ACC112 (cell line): ENCODE measurements around the gene HSDL1.
A peak's percentile ranks its signal among the peaks of the same experiment; 100 is the strongest.

Experiments used
- H2AFZ ChIP-seq: fragments of 200-600 bp; sonication (generic); one replicate; pipeline ENCODE4 v1.6.0; 2017; ENCODE audit warnings: antibody characterized with exemption, low read length; ENCODE audit not compliant: unreplicated experiment
- H3K27ac ChIP-seq: fragments of 200-600 bp; sonication (generic); 2 replicates; pipeline ENCODE4 v1.5.1; 2014; ENCODE audit warnings: low read depth, mild to moderate bottlenecking, antibody characterized with exemption, low read length, moderate library complexity
- H3K27me3 ChIP-seq: fragments of 200-600 bp; sonication (generic); 2 replicates; pipeline ENCODE4 v1.6.1; 2014; ENCODE audit warnings: mild to moderate bottlenecking, antibody characterized with exemption, low read length, moderate library complexity, mixed read lengths; ENCODE audit not compliant: insufficient read depth
- H3K36me3 ChIP-seq: fragments of 200-600 bp; sonication (generic); 2 replicates; pipeline ENCODE4 v1.6.1; 2016; ENCODE audit warnings: mild to moderate bottlenecking, antibody characterized with exemption, low read length, moderate library complexity, mixed read lengths; ENCODE audit not compliant: insufficient read depth
- H3K4me1 ChIP-seq: fragments of 200-600 bp; sonication (generic); one replicate; pipeline ENCODE4 v1.6.1; 2016; ENCODE audit warnings: low read length, mixed read lengths; ENCODE audit not compliant: insufficient read depth, unreplicated experiment, control insufficient read depth
- H3K4me3 ChIP-seq: fragments of 200-600 bp; sonication (generic); 2 replicates; pipeline ENCODE4 v1.5.1; 2014; ENCODE audit warnings: mild to moderate bottlenecking, low read depth, low read length
- H3K79me2 ChIP-seq: fragments of 200-600 bp; sonication (generic); one replicate; pipeline ENCODE4 v1.6.0; 2016; ENCODE audit warnings: low read length; ENCODE audit not compliant: control insufficient read depth, unreplicated experiment, insufficient read depth

The HSDL1 gene

DNA sequence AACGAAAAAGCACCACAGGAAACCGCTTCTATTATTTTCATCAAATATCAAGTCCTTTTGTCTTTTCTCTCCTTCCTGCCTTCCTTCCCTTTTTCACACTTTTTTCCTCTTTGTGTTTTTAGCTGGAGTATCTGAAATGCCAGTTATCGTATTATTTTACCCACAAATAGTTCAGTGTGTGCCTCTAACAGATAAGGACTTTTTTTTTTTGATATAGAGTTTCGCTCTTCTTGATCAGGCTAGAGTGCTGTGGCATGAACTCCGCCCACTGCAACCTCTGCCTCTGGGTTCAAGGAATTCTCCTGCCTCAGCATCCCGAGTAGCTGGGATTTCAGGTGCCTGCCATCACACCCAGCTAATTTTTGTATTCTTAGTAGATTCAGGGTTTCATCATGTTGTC lies 10.8 kb upstream of the HSDL1 start:
- no peak overlapping the region for H2AFZ ChIP-seq
- peaks cover 29% of the 10 kb centered on the region for H3K27me3 ChIP-seq
- no peak overlapping the region for H3K27ac ChIP-seq
- no peaks in the 10 kb centered on the region for H3K36me3 ChIP-seq
- H3K79me2 ChIP-seq, result no peaks in the 10 kb centered on the region
- H3K4me1 ChIP-seq, result peaks cover 3% of the 10 kb centered on the region
- H3K4me3 ChIP-seq, result no peak overlapping the region

DNA sequence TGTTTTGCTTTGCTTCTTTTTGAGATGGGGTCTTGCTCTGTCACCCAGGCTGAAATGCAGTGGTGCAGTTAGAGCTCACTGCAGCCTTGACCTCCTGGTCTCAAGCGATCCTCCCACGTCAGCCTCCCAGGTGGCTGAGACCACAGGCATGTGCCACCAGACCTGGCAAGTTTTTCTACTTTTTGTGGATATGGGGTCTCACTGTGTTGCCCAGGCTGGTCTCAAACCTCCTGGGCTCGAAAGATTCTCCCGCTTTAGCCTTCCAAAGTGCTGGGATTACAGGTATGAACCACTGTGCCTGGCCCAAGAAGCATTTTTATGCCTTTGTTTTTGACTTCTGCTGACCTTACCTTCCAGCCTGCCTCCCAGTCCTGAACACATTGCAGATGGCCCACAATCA lies 10.2 kb upstream of the HSDL1 start:
- H3K36me3 ChIP-seq, result no peaks in the 10 kb centered on the region
- peaks cover 3% of the 10 kb centered on the region for H3K4me1 ChIP-seq
- H3K27me3 ChIP-seq, result peaks cover 29% of the 10 kb centered on the region
- H3K27ac ChIP-seq, result no peak overlapping the region
- H3K4me3 ChIP-seq, result no peak overlapping the region
- no peaks in the 10 kb centered on the region for H3K79me2 ChIP-seq
- H2AFZ ChIP-seq, result no peak overlapping the region

- no peak overlapping the region for H3K27ac ChIP-seq
- peaks cover 14% of the 10 kb centered on the region for H3K27me3 ChIP-seq
- no peaks in the 10 kb centered on the region for H3K79me2 ChIP-seq
- no peak overlapping the region for H2AFZ ChIP-seq
- H3K36me3 ChIP-seq, result no peaks in the 10 kb centered on the region
- no peak overlapping the region for H3K4me3 ChIP-seq
- H3K4me1 ChIP-seq, result peaks cover 3% of the 10 kb centered on the region
Measured at GRCh38 chr16:84153660-84154214, 8.8 kb upstream of the HSDL1 start.

DNA sequence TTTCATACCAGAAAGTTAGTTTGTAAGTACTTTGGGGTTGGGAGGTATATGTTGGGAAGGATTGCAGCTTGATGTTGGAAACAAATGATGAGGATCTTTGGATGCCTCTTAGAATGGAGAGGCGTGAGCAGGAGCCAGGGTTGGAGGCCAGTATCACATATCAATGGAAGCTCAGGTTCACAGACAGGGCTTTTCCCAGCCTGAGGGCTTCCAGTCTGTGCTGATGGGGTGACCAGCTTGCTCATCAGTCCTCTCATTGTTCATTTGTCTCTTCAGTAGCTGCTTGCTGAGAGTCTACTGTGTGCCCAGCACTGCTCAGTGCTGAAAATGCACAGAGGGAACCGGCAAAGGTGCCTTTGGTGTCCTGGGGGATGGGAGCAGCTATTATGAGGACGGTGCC lies 5.9 kb upstream of the HSDL1 start:
- Histone ChIP-seq H3K79me2 (no peaks in the 10 kb centered on the region), H2AFZ (no peak overlapping the region), H3K27ac (no peak overlapping the region), H3K27me3 (peaks cover 14% of the 10 kb centered on the region), H3K4me3 (no peak overlapping the region), H3K36me3 (no peaks in the 10 kb centered on the region), H3K4me1 (peaks cover 3% of the 10 kb centered on the region)

DNA sequence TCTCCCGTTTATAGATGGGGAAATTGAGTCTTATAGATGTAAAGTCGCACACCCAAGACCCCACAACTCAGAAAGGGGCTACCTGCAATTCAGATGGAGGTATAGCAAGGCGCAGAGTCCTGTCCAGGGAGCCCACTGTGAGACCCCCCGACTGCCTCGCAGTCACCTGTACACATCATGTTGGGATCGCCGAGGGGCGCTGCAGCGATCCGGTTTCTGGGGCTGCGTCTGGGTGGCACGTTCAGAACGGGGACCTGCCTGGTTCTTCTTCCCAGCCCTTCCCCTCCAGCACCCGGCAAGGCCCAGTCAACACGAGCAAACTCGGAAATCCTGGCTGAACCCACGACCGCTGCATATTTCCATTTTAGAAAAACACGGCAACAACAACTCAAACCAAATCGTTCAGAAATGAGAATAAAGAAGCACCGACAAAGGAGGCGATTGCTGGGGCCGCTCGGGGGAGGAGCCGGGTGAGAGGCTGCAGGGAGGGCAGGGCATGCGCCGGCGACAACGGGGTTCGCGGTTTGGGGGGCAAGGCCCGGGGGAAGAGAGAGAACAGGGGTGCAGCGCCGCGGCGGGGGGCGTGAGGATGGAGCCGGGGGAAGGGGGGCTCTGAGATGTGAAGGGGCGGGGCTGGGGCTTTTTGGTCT lies 643 bp downstream of the HSDL1 start:
- peak overlapping the region; percentile 74 for H3K4me3 ChIP-seq
- no peaks in the 10 kb centered on the region for H3K4me1 ChIP-seq
- H2AFZ ChIP-seq, result peak overlapping the region; percentile 35
- H3K36me3 ChIP-seq, result no peaks in the 10 kb centered on the region
- no peak overlapping the region for H3K27ac ChIP-seq
- peaks cover 8% of the 10 kb centered on the region for H3K27me3 ChIP-seq
- H3K79me2 ChIP-seq, result peaks cover 18% of the 10 kb centered on the region

DNA sequence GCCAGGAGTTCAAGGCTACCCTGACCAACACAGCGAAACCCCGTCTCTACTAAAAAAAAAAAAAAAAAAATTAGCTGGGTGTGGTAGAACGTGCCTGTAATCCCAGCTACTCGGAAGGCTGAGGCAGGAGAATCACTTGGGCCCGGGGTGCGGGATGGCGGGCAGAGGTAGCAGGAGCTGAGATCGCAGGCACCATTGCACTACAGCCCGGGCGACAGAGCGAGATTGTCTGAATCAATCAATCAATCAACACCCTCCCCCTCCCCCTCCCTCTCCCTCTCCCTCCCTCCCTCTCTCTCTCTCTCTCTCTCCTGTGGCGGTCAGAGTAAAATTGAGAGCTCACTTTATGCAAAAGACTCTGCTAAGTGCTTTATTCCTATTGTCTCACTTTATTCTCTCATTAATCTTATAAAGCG lies 1.2 kb downstream of the HSDL1 start:
- H3K79me2 ChIP-seq, result peaks cover 19% of the 10 kb centered on the region
- H2AFZ ChIP-seq, result no peak overlapping the region
- no peaks in the 10 kb centered on the region for H3K36me3 ChIP-seq
- peak overlapping the region; percentile 74 for H3K4me3 ChIP-seq
- H3K4me1 ChIP-seq, result no peaks in the 10 kb centered on the region
- no peak overlapping the region for H3K27ac ChIP-seq
- peaks cover 8% of the 10 kb centered on the region for H3K27me3 ChIP-seq

GRCh38 chr16:84143081-84143480 lies 1.9 kb downstream of the HSDL1 start:
- Histone ChIP-seq H3K79me2 (peaks cover 19% of the 10 kb centered on the region), H3K4me3 (no peak overlapping the region), H2AFZ (no peak overlapping the region), H3K27ac (no peak overlapping the region), H3K27me3 (peaks cover 8% of the 10 kb centered on the region), H3K4me1 (no peaks in the 10 kb centered on the region), H3K36me3 (no peaks in the 10 kb centered on the region)

- H2AFZ ChIP-seq, result no peak overlapping the region
- H3K27ac ChIP-seq, result no peak overlapping the region
- no peak overlapping the region for H3K4me3 ChIP-seq
- peaks cover 2% of the 10 kb centered on the region; the same call in 1 of the 2 replicates for H3K27me3 ChIP-seq
- H3K79me2 ChIP-seq, result peaks cover 31% of the 10 kb centered on the region
- H3K36me3 ChIP-seq, result no peaks in the 10 kb centered on the region
- H3K4me1 ChIP-seq, result no peaks in the 10 kb centered on the region
Measured at GRCh38 chr16:84141143-84141670, 3.8 kb downstream of the HSDL1 start.

- no peak overlapping the region for H2AFZ ChIP-seq
- no peak overlapping the region for H3K27ac ChIP-seq
- no peaks in the 10 kb centered on the region for H3K4me1 ChIP-seq
- no peaks in the 10 kb centered on the region for H3K36me3 ChIP-seq
- H3K79me2 ChIP-seq, result peaks cover 32% of the 10 kb centered on the region
- no peaks in the 10 kb centered on the region for H3K27me3 ChIP-seq
- H3K4me3 ChIP-seq, result no peak overlapping the region
Measured at GRCh38 chr16:84139628-84140258, 5.2 kb downstream of the HSDL1 start.

- H3K4me3 ChIP-seq, result no peak overlapping the region
- H3K27me3 ChIP-seq, result no peaks in the 10 kb centered on the region
- no peak overlapping the region for H2AFZ ChIP-seq
- no peaks in the 10 kb centered on the region for H3K4me1 ChIP-seq
- no peaks in the 10 kb centered on the region for H3K36me3 ChIP-seq
- no peak overlapping the region for H3K27ac ChIP-seq
- H3K79me2 ChIP-seq, result peaks cover 32% of the 10 kb centered on the region
Measured at GRCh38 chr16:84138824-84139627, 6.0 kb downstream of the HSDL1 start.
